GM23338 (cell line): ENCODE data around the gene RAX2. TPM values are rescaled to one million over a fixed set of nuclear protein-coding genes. Genes with fewer than 3 reads are reported as not detected.

ENCODE experiments used
- ATAC-seq: fragments of 200-7000 bp; cut with Tn5 transposase; 3 replicates; pipeline ENCODE4 v1.9.1; 2020
- DNase-seq: peaks from one replicate; pipeline ENCODE4 v3.0.0-alpha.2; 2015; ENCODE audit warnings: low spot score
- H2AFZ ChIP-seq: fragments of 200-600 bp; sonication (generic); 2 replicates; pipeline ENCODE4 v1.8.0; 2016; ENCODE audit warnings: antibody characterized with exemption, mild to moderate bottlenecking, moderate library complexity
- H3F3A ChIP-seq: fragments of 200-600 bp; sonication (generic); replicated peaks from 2 replicates; pipeline ENCODE4 v1.8.0; 2017; ENCODE audit warnings: antibody characterized with exemption, mixed run types, low read depth
- H3K27ac ChIP-seq: fragments of 200-600 bp; sonication (generic); 2 replicates; pipeline ENCODE4 v1.6.1; 2016; ENCODE audit warnings: low read depth
- H3K27me3 ChIP-seq: fragments of 200-600 bp; sonication (generic); 2 replicates; pipeline ENCODE4 v1.8.0; 2016; ENCODE audit warnings: mild to moderate bottlenecking, mixed run types, moderate library complexity; ENCODE audit not compliant: insufficient read depth
- H3K36me3 ChIP-seq: fragments of 200-600 bp; sonication (generic); 2 replicates; pipeline ENCODE4 v1.8.0; 2016; ENCODE audit warnings: mild to moderate bottlenecking; ENCODE audit not compliant: insufficient read depth
- H3K4me1 ChIP-seq: fragments of 200-600 bp; sonication (generic); 2 replicates; pipeline ENCODE4 v1.8.0; 2016; ENCODE audit warnings: mild to moderate bottlenecking, moderate library complexity; ENCODE audit not compliant: insufficient read depth
- H3K4me2 ChIP-seq: fragments of 200-600 bp; sonication (generic); 2 replicates; pipeline ENCODE4 v1.7.1; 2017; ENCODE audit warnings: mixed run types
- H3K4me3 ChIP-seq: fragments of 200-600 bp; sonication (generic); 2 replicates; pipeline ENCODE4 v1.6.1; 2016; ENCODE audit warnings: mixed run types
- H3K79me2 ChIP-seq: fragments of 200-600 bp; sonication (generic); replicated peaks from 2 replicates; pipeline ENCODE4 v1.8.0; 2017; ENCODE audit warnings: mild to moderate bottlenecking; ENCODE audit not compliant: insufficient read depth
- H3K9me2 ChIP-seq: fragments of 200-600 bp; sonication (generic); 2 replicates; pipeline ENCODE4 v1.8.0; 2017; ENCODE audit not compliant: insufficient read depth
- H4K20me1 ChIP-seq: fragments of 200-600 bp; sonication (generic); replicated peaks from 2 replicates; pipeline ENCODE4 v1.8.0; 2017; ENCODE audit warnings: mild to moderate bottlenecking; ENCODE audit not compliant: insufficient read depth
- H3K27ac Mint-ChIP-seq: 2 replicates; pipeline ENCODE4 v1.8.0; 2020; ENCODE audit warnings: inconsistent platforms, mild to moderate bottlenecking, moderate library complexity, mixed read lengths
- H3K27me3 Mint-ChIP-seq: 3 replicates; pipeline ENCODE4 v1.8.0; 2022; ENCODE audit warnings: low read depth, mild to moderate bottlenecking, moderate library complexity, mixed read lengths, inconsistent platforms; ENCODE audit not compliant: insufficient read depth, poor library complexity
- H3K36me3 Mint-ChIP-seq: 3 replicates; pipeline ENCODE4 v1.8.0; 2021; ENCODE audit warnings: low read depth, mild to moderate bottlenecking, inconsistent platforms, moderate library complexity, mixed read lengths
- H3K4me1 Mint-ChIP-seq: 3 replicates; pipeline ENCODE4 v1.8.0; 2020; ENCODE audit warnings: mild to moderate bottlenecking, inconsistent platforms, mixed read lengths
- H3K4me3 Mint-ChIP-seq: 3 replicates; pipeline ENCODE4 v1.8.0; 2021; ENCODE audit warnings: moderate library complexity, mild to moderate bottlenecking, inconsistent platforms, mixed read lengths
- H3K9me3 Mint-ChIP-seq: 3 replicates; pipeline ENCODE4 v1.8.0; 2020; ENCODE audit warnings: moderate library complexity, mild to moderate bottlenecking, inconsistent platforms, mixed read lengths
- CREB1 ChIP-seq: fragments of 250-450 bp; sonication (Bioruptor Pico); IDR thresholded peaks from 2 replicates; pipeline ENCODE4 v1.5.0; 2020; ENCODE audit warnings: low read depth, mild to moderate bottlenecking, moderate library complexity
- EZH2 ChIP-seq: fragments of 200-600 bp; sonication (generic); IDR thresholded peaks from one replicate; pipeline ENCODE4 v1.8.0; 2017; ENCODE audit warnings: antibody characterized with exemption, mild to moderate bottlenecking, low read depth; ENCODE audit not compliant: unreplicated experiment
- EZH2phosphoT487 ChIP-seq: fragments of 200-600 bp; sonication (generic); IDR thresholded peaks from one replicate; pipeline ENCODE4 v1.8.1; 2018; ENCODE audit warnings: antibody characterized with exemption; ENCODE audit not compliant: unreplicated experiment
- JUNB ChIP-seq: IDR thresholded peaks from one replicate; pipeline ENCODE4 v1.6.1; 2016; ENCODE audit warnings: antibody characterized with exemption; ENCODE audit not compliant: unreplicated experiment
- NANOG ChIP-seq: IDR thresholded peaks from 2 replicates; pipeline ENCODE4 v1.6.1; 2016; ENCODE audit warnings: antibody characterized with exemption, borderline replicate concordance
- POLR2AphosphoS5 ChIP-seq: IDR thresholded peaks from 2 replicates; pipeline ENCODE4 v1.6.1; 2016; ENCODE audit warnings: antibody characterized with exemption, low read depth
- STAT1 ChIP-seq: IDR thresholded peaks from one replicate; pipeline ENCODE4 v1.6.1; 2016; ENCODE audit warnings: antibody characterized with exemption; ENCODE audit not compliant: unreplicated experiment
- ZNF114 ChIP-seq: fragments of 250-450 bp; sonication (Bioruptor Pico); IDR thresholded peaks from 2 replicates; pipeline ENCODE4 v1.5.0; 2020; ENCODE audit warnings: mild to moderate bottlenecking, moderate library complexity
- ZNF331 ChIP-seq: fragments of 250-450 bp; sonication (Bioruptor Pico); IDR thresholded peaks from 2 replicates; pipeline ENCODE4 v1.5.0; 2020; ENCODE audit warnings: low read depth, mild to moderate bottlenecking, moderate library complexity
- polyA plus RNA-seq: library from polyadenylated mRNA; unstranded; fragments of >200 nt; fragmentation: Nextera tagmentation; extraction: Ambion mirVana; gene quantifications from 2 replicates; pipeline ENCODE4 v1.2.1, GENCODE V29; 2016
- total RNA-seq: library from RNA; depleted of rRNA; stranded (reverse); fragments of >200 nt; shearing (Covaris generic); gene quantifications from 2 replicates; pipeline ENCODE4 v1.2.3, GENCODE V29; 2014
- TF ChIP-seq, protein P1 (sequence below): IDR thresholded peaks from one replicate; pipeline ENCODE4 v1.6.1; 2018; ENCODE audit warnings: antibody characterized with exemption; ENCODE audit not compliant: unreplicated experiment
- TF ChIP-seq, protein P2 (sequence below): fragments of 250-450 bp; sonication (Bioruptor Pico); IDR thresholded peaks from 2 replicates; pipeline ENCODE4 v1.5.0; 2020; ENCODE audit warnings: mild to moderate bottlenecking, moderate library complexity
- TF ChIP-seq, protein P3 (sequence below), 2 experiments: fragments of 200-600 bp in 1 of 2; sonication (generic) in 1 of 2; conservative IDR thresholded peaks; 2 replicates each; pipeline versions ENCODE4 v1.5.1 to v1.6.1; 2016 to 2017; ENCODE audit warnings: antibody characterized with exemption in 2 of 2, low read depth in 2 of 2, mild to moderate bottlenecking in 2 of 2, moderate library complexity in 1 of 2
- TF ChIP-seq, protein P4 (sequence below): IDR thresholded peaks from 2 replicates; pipeline ENCODE4 v1.6.1; 2016; ENCODE audit warnings: antibody characterized with exemption

RAX2 gene
- total and polyA plus RNA-seq, 2 experiments from 2014 or later, result 0.13 TPM; not detected in 1

DNA sequence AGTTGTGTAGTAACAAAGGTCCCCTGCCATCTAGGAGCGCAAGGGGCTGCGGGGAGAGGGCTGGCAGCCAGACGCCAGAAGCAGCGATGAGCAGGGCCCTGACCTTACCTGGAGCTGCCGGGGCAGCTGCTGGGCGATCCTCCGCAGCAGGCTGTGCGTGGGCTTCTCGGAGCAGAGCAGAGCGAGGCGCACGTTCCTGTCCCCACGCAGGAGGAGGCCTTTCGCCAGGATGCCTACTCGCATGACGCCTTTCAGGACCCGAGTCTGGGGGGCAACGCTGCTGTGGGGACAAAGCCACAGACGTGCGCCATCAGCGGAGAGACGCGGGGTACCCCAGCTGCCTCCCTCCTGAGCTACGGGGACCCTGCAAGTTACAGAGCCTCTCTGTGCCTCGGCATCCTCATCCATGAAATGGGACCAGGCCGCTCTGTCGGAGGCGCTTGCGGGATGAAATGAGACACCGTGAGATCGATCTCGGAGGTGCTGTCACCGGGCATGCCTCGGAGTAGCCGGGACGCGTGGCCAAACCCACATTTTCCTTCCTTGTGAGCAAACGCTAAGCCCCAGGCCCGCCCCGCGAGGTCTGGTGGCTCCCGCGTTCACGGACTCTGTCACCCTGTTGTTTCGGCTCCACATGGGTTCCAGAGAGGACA, 44.7 kb upstream of the RAX2 start:
- TF ChIP-seq, protein P1, sequence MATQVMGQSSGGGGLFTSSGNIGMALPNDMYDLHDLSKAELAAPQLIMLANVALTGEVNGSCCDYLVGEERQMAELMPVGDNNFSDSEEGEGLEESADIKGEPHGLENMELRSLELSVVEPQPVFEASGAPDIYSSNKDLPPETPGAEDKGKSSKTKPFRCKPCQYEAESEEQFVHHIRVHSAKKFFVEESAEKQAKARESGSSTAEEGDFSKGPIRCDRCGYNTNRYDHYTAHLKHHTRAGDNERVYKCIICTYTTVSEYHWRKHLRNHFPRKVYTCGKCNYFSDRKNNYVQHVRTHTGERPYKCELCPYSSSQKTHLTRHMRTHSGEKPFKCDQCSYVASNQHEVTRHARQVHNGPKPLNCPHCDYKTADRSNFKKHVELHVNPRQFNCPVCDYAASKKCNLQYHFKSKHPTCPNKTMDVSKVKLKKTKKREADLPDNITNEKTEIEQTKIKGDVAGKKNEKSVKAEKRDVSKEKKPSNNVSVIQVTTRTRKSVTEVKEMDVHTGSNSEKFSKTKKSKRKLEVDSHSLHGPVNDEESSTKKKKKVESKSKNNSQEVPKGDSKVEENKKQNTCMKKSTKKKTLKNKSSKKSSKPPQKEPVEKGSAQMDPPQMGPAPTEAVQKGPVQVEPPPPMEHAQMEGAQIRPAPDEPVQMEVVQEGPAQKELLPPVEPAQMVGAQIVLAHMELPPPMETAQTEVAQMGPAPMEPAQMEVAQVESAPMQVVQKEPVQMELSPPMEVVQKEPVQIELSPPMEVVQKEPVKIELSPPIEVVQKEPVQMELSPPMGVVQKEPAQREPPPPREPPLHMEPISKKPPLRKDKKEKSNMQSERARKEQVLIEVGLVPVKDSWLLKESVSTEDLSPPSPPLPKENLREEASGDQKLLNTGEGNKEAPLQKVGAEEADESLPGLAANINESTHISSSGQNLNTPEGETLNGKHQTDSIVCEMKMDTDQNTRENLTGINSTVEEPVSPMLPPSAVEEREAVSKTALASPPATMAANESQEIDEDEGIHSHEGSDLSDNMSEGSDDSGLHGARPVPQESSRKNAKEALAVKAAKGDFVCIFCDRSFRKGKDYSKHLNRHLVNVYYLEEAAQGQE, result no peak
- TF ChIP-seq EZH2, result no peak
- no peak for TF ChIP-seq STAT1
- TF ChIP-seq EZH2phosphoT487, result no peak
- TF ChIP-seq NANOG, result no peak
- TF ChIP-seq CREB1 (CRISPR knock-in tag), result no peak
- TF ChIP-seq JUNB, result no peak
- TF ChIP-seq, protein P2, sequence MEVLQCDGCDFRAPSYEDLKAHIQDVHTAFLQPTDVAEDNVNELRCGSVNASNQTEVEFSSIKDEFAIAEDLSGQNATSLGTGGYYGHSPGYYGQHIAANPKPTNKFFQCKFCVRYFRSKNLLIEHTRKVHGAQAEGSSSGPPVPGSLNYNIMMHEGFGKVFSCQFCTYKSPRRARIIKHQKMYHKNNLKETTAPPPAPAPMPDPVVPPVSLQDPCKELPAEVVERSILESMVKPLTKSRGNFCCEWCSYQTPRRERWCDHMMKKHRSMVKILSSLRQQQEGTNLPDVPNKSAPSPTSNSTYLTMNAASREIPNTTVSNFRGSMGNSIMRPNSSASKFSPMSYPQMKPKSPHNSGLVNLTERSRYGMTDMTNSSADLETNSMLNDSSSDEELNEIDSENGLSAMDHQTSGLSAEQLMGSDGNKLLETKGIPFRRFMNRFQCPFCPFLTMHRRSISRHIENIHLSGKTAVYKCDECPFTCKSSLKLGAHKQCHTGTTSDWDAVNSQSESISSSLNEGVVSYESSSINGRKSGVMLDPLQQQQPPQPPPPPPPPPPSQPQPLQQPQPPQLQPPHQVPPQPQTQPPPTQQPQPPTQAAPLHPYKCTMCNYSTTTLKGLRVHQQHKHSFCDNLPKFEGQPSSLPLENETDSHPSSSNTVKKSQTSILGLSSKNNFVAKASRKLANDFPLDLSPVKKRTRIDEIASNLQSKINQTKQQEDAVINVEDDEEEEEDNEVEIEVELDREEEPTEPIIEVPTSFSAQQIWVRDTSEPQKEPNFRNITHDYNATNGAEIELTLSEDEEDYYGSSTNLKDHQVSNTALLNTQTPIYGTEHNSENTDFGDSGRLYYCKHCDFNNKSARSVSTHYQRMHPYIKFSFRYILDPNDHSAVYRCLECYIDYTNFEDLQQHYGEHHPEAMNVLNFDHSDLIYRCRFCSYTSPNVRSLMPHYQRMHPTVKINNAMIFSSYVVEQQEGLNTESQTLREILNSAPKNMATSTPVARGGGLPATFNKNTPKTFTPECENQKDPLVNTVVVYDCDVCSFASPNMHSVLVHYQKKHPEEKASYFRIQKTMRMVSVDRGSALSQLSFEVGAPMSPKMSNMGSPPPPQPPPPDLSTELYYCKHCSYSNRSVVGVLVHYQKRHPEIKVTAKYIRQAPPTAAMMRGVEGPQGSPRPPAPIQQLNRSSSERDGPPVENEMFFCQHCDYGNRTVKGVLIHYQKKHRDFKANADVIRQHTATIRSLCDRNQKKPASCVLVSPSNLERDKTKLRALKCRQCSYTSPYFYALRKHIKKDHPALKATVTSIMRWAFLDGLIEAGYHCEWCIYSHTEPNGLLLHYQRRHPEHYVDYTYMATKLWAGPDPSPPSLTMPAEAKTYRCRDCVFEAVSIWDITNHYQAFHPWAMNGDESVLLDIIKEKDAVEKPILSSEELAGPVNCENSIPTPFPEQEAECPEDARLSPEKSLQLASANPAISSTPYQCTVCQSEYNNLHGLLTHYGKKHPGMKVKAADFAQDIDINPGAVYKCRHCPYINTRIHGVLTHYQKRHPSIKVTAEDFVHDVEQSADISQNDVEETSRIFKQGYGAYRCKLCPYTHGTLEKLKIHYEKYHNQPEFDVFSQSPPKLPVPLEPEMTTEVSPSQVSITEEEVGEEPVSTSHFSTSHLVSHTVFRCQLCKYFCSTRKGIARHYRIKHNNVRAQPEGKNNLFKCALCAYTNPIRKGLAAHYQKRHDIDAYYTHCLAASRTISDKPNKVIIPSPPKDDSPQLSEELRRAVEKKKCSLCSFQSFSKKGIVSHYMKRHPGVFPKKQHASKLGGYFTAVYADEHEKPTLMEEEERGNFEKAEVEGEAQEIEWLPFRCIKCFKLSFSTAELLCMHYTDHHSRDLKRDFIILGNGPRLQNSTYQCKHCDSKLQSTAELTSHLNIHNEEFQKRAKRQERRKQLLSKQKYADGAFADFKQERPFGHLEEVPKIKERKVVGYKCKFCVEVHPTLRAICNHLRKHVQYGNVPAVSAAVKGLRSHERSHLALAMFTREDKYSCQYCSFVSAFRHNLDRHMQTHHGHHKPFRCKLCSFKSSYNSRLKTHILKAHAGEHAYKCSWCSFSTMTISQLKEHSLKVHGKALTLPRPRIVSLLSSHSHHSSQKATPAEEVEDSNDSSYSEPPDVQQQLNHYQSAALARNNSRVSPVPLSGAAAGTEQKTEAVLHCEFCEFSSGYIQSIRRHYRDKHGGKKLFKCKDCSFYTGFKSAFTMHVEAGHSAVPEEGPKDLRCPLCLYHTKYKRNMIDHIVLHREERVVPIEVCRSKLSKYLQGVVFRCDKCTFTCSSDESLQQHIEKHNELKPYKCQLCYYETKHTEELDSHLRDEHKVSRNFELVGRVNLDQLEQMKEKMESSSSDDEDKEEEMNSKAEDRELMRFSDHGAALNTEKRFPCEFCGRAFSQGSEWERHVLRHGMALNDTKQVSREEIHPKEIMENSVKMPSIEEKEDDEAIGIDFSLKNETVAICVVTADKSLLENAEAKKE (CRISPR knock-in tag), result no peak
- TF ChIP-seq, protein P3, sequence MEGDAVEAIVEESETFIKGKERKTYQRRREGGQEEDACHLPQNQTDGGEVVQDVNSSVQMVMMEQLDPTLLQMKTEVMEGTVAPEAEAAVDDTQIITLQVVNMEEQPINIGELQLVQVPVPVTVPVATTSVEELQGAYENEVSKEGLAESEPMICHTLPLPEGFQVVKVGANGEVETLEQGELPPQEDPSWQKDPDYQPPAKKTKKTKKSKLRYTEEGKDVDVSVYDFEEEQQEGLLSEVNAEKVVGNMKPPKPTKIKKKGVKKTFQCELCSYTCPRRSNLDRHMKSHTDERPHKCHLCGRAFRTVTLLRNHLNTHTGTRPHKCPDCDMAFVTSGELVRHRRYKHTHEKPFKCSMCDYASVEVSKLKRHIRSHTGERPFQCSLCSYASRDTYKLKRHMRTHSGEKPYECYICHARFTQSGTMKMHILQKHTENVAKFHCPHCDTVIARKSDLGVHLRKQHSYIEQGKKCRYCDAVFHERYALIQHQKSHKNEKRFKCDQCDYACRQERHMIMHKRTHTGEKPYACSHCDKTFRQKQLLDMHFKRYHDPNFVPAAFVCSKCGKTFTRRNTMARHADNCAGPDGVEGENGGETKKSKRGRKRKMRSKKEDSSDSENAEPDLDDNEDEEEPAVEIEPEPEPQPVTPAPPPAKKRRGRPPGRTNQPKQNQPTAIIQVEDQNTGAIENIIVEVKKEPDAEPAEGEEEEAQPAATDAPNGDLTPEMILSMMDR (conservative IDR thresholded peaks at IDR 0.05; ENCODE audit: low read depth in 2 of 2), result no peak
- TF ChIP-seq POLR2AphosphoS5, result no peak
- TF ChIP-seq ZNF331 (CRISPR knock-in tag), result no peak
- no peak for TF ChIP-seq ZNF114
- TF ChIP-seq, protein P4, sequence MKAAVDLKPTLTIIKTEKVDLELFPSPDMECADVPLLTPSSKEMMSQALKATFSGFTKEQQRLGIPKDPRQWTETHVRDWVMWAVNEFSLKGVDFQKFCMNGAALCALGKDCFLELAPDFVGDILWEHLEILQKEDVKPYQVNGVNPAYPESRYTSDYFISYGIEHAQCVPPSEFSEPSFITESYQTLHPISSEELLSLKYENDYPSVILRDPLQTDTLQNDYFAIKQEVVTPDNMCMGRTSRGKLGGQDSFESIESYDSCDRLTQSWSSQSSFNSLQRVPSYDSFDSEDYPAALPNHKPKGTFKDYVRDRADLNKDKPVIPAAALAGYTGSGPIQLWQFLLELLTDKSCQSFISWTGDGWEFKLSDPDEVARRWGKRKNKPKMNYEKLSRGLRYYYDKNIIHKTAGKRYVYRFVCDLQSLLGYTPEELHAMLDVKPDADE, result no peak
- Mint-ChIP-seq H3K27me3 (peaks cover 13% of the 10 kb centered on the region), H3K27ac (no peak overlapping the region), H3K36me3 (peaks cover 4% of the 10 kb centered on the region; the same call in 2 of the 3 replicates), H3K4me1 (no peaks in the 10 kb centered on the region; the same call in 2 of the 3 replicates), H3K9me3 (no peaks in the 10 kb centered on the region; the same call in none of the 3 replicates), H3K4me3 (no peak overlapping the region)
- Histone ChIP-seq H3F3A (0 out of 2 replicates have a peak, but pooled peaks cover 2% of the 10 kb centered on the region), H3K27ac (no peak overlapping the region), H3K9me2 (no peaks in the 10 kb centered on the region), H3K36me3 (no peaks in the 10 kb centered on the region), H3K4me2 (no peak overlapping the region), H2AFZ (no peak overlapping the region), H3K27me3 (no peaks in the 10 kb centered on the region), H4K20me1 (no peaks in the 10 kb centered on the region), H3K79me2 (no peaks in the 10 kb centered on the region), H3K4me1 (no peaks in the 10 kb centered on the region), H3K4me3 (no peak overlapping the region)
- no peak for DNase-seq
- ATAC-seq, result no peak
